ENCODE measurements around the gene MAPK12.

The MAPK12 gene

GRCh38 chr22:50256258-50256862, 5.1 kb downstream of the MAPK12 start:
- DNase-seq (ENCODE audit: low read depth), result no peak
- H3K4me3 ChIP-seq (ENCODE audit: control insufficient read depth, low read depth, low read length), result no peak overlapping the region
- no peak for TF ChIP-seq CTCF (IDR thresholded peaks at IDR 0.05; ENCODE audit: control insufficient read depth, insufficient read depth, low read depth, low read length, missing control alignments)

- H3K4me3 ChIP-seq (ENCODE audit: control insufficient read depth, low read depth, low read length), result no peak overlapping the region
- no peak for TF ChIP-seq CTCF (IDR thresholded peaks at IDR 0.05; ENCODE audit: control insufficient read depth, insufficient read depth, low read depth, low read length, missing control alignments)
- no peak for DNase-seq (ENCODE audit: low read depth)
These were observed 5.9 kb downstream of the MAPK12 start for GRCh38 chr22:50255607-50256006.

DNA sequence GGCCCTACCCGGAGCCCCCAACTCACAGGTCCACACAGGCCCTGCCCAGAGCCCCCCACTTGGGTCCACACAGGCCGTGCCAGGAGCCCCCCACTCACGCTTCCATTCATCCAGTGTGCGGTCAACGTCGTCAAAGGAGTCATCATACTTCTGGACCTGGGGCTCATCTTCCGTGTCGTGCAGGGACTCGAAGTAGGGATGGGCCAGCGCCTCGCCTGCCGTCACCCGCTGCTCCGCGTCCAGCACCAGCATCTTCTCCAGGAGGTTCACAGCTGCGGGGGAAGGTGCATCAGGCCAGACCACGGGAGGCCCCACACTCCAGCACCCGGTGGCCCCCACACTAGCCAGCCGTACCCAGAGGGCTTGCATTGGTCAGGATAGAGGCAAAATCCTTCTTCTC, 6.4 kb downstream of the MAPK12 start:
- no peak for TF ChIP-seq CTCF (IDR thresholded peaks at IDR 0.05; ENCODE audit: control insufficient read depth, insufficient read depth, low read depth, low read length, missing control alignments)
- DNase-seq (ENCODE audit: low read depth), result no peak
- no peak overlapping the region for H3K4me3 ChIP-seq (ENCODE audit: control insufficient read depth, low read depth, low read length)

GRCh38 chr22:50253941-50254340, 7.5 kb downstream of the MAPK12 start:
- no peak for TF ChIP-seq CTCF (IDR thresholded peaks at IDR 0.05; ENCODE audit: control insufficient read depth, insufficient read depth, low read depth, low read length, missing control alignments)
- no peak for DNase-seq (ENCODE audit: low read depth)
- H3K4me3 ChIP-seq (ENCODE audit: control insufficient read depth, low read depth, low read length), result no peak overlapping the region

GRCh38 chr22:50253046-50253915, 8.2 kb downstream of the MAPK12 start:
- no peak for TF ChIP-seq CTCF (IDR thresholded peaks at IDR 0.05; ENCODE audit: control insufficient read depth, insufficient read depth, low read depth, low read length, missing control alignments)
- no peak overlapping the region for H3K4me3 ChIP-seq (ENCODE audit: control insufficient read depth, low read depth, low read length)
- DNase-seq (ENCODE audit: low read depth), result no peak

- no peak overlapping the region for H3K4me3 ChIP-seq (ENCODE audit: control insufficient read depth, low read depth, low read length)
- peak; percentile 83 for TF ChIP-seq CTCF (IDR thresholded peaks at IDR 0.05; ENCODE audit: control insufficient read depth, insufficient read depth, low read depth, low read length, missing control alignments)
- DNase-seq (ENCODE audit: low read depth), result no peak
These were observed 9.1 kb downstream of the MAPK12 start for GRCh38 chr22:50252082-50253045.
